GM15510 (cell line): ENCODE measurements around the gene NTN1.

Experiments used
- POLR2A ChIP-seq: IDR thresholded peaks from 3 replicates; pipeline ENCODE4 v1.6.1; 2011; ENCODE audit warnings: borderline replicate concordance; ENCODE audit not compliant: insufficient read length; ENCODE audit errors: extremely low read depth

Gene NTN1

GRCh38 chr17:9199571-9200551 lies 178.6 kb downstream of the NTN1 start:
- TF ChIP-seq POLR2A = no peak

- TF ChIP-seq POLR2A = no peak
Observed at GRCh38 chr17:9200699-9201359, 179.5 kb downstream of the NTN1 start.

GRCh38 chr17:9202532-9202931 lies 181.2 kb downstream of the NTN1 start:
- TF ChIP-seq POLR2A = no peak

- no peak for TF ChIP-seq POLR2A
Observed at GRCh38 chr17:9203771-9204425, 182.6 kb downstream of the NTN1 start.

- TF ChIP-seq POLR2A = no peak
Observed at GRCh38 chr17:9204637-9205329, 183.5 kb downstream of the NTN1 start.

- no peak for TF ChIP-seq POLR2A
Observed at GRCh38 chr17:9205520-9206409, 184.5 kb downstream of the NTN1 start.

GRCh38 chr17:9206410-9206703 lies 185.0 kb downstream of the NTN1 start:
- no peak for TF ChIP-seq POLR2A

GRCh38 chr17:9206741-9207332 lies 185.5 kb downstream of the NTN1 start:
- TF ChIP-seq POLR2A = no peak

- TF ChIP-seq POLR2A = no peak
Observed at GRCh38 chr17:9208381-9209105, 187.2 kb downstream of the NTN1 start.

GRCh38 chr17:9209347-9209746 lies 188.0 kb downstream of the NTN1 start:
- no peak for TF ChIP-seq POLR2A

GRCh38 chr17:9209781-9210370 lies 188.6 kb downstream of the NTN1 start:
- TF ChIP-seq POLR2A = no peak

- no peak for TF ChIP-seq POLR2A
Observed at GRCh38 chr17:9211133-9211765, 189.9 kb downstream of the NTN1 start.
